DMS53 treated with DMSO at 0.1 percent for 48 hours (cell line): ENCODE measurements around the gene FOXE1.

Experiments
- DNase-seq: peaks from one replicate; lab custom pipeline; 2025; ENCODE audit not compliant: unreplicated experiment; lab: John Stamatoyannopoulos, UW

Gene FOXE1

GRCh38 chr9:97848215-97848479, 4.9 kb upstream of the FOXE1 start:
- DNase-seq: no peak

- no peak for DNase-seq
These were observed 4.4 kb upstream of the FOXE1 start for GRCh38 chr9:97848480-97849237.

GRCh38 chr9:97849980-97850379, 3.0 kb upstream of the FOXE1 start:
- no peak for DNase-seq

- DNase-seq: no peak
These were observed 2.1 kb upstream of the FOXE1 start for GRCh38 chr9:97850746-97851445.

- no peak for DNase-seq
These were observed 1.6 kb upstream of the FOXE1 start for GRCh38 chr9:97851446-97851883.

- DNase-seq: no peak
These were observed 1.0 kb upstream of the FOXE1 start for GRCh38 chr9:97852001-97852398.

GRCh38 chr9:97852399-97853055, 499 bp upstream of the FOXE1 start:
- no peak for DNase-seq

GRCh38 chr9:97853844-97854695, 1.0 kb downstream of the FOXE1 start:
- DNase-seq: no peak

GRCh38 chr9:97854696-97855485, 1.9 kb downstream of the FOXE1 start:
- no peak for DNase-seq

GRCh38 chr9:97855486-97855875, 2.5 kb downstream of the FOXE1 start:
- DNase-seq: no peak

- DNase-seq: no peak
These were observed 2.9 kb downstream of the FOXE1 start for GRCh38 chr9:97855899-97856298.

GRCh38 chr9:97856857-97857605, 4.0 kb downstream of the FOXE1 start:
- no peak for DNase-seq

GRCh38 chr9:97857606-97858392, 4.8 kb downstream of the FOXE1 start:
- DNase-seq: no peak

- DNase-seq: no peak
These were observed 5.3 kb downstream of the FOXE1 start for GRCh38 chr9:97858393-97858713.

GRCh38 chr9:97858826-97859225, 5.8 kb downstream of the FOXE1 start:
- DNase-seq: no peak

GRCh38 chr9:97859346-97859745, 6.3 kb downstream of the FOXE1 start:
- no peak for DNase-seq

- DNase-seq: no peak
These were observed 7.6 kb downstream of the FOXE1 start for GRCh38 chr9:97860451-97861147.

- DNase-seq: no peak
These were observed 8.1 kb downstream of the FOXE1 start for GRCh38 chr9:97861148-97861475.

GRCh38 chr9:97863314-97863713, 10.3 kb downstream of the FOXE1 start:
- DNase-seq: no peak
